Progenitor cell of endocrine pancreas (in vitro differentiated cells): Measurements from ENCODE around the gene CTNNA2. TPM values are rescaled to one million over a fixed set of nuclear protein-coding genes. Genes with fewer than 3 reads are reported as not detected.

Experiments
- DNase-seq: peaks from one replicate; pipeline ENCODE4 v3.0.0; 2021; ENCODE audit warnings: low spot score; ENCODE audit not compliant: unreplicated experiment
- H3K27ac Mint-ChIP-seq: 2 replicates; pipeline ENCODE4 v1.8.0; 2021; ENCODE audit warnings: mild to moderate bottlenecking, moderate library complexity, mixed read lengths
- H3K27me3 Mint-ChIP-seq: 2 replicates; pipeline ENCODE4 v1.8.0; 2021; ENCODE audit warnings: mixed read lengths
- H3K36me3 Mint-ChIP-seq: 2 replicates; pipeline ENCODE4 v1.8.0; 2022; ENCODE audit warnings: mixed read lengths; ENCODE audit not compliant: insufficient read depth
- H3K4me1 Mint-ChIP-seq: 2 replicates; pipeline ENCODE4 v1.8.0; 2021; ENCODE audit warnings: low read depth, mixed read lengths
- H3K4me3 Mint-ChIP-seq: 2 replicates; pipeline ENCODE4 v1.8.0; 2021; ENCODE audit warnings: low read depth, mild to moderate bottlenecking, moderate library complexity, mixed read lengths
- H3K9me3 Mint-ChIP-seq: 2 replicates; pipeline ENCODE4 v1.8.0; 2021; ENCODE audit warnings: low read depth, mixed read lengths
- CTCF ChIP-seq: fragments of 200-600 bp; sonication (generic); IDR thresholded peaks from one replicate; pipeline ENCODE4 v1.5.0; 2021; ENCODE audit warnings: antibody characterized with exemption, mild to moderate bottlenecking; ENCODE audit not compliant: unreplicated experiment
- total RNA-seq: library from RNA; stranded (reverse); gene quantifications from 2 replicates; pipeline ENCODE4 v1.2.1, GENCODE V29; 2021

The CTNNA2 gene
- total RNA-seq, 1 donor from 2014 or later, result 10.2 TPM

GRCh38 chr2:79591281-79591680, 78.4 kb downstream of the CTNNA2 start:
- no peak for DNase-seq
- no peaks in the 10 kb centered on the region for H3K4me1 Mint-ChIP-seq
- no peak overlapping the region for H3K27ac Mint-ChIP-seq
- no peak overlapping the region for H3K4me3 Mint-ChIP-seq
- no peaks in the 10 kb centered on the region for H3K9me3 Mint-ChIP-seq
- H3K36me3 Mint-ChIP-seq, result no peaks in the 10 kb centered on the region
- no peaks in the 10 kb centered on the region for H3K27me3 Mint-ChIP-seq
- no peak for TF ChIP-seq CTCF

GRCh38 chr2:79593237-79593867, 80.5 kb downstream of the CTNNA2 start:
- Mint-ChIP-seq H3K27me3 (no peaks in the 10 kb centered on the region), H3K36me3 (no peaks in the 10 kb centered on the region), H3K4me1 (no peaks in the 10 kb centered on the region), H3K27ac (no peak overlapping the region), H3K4me3 (no peak overlapping the region), H3K9me3 (no peaks in the 10 kb centered on the region)
- DNase-seq, result no peak
- no peak for TF ChIP-seq CTCF

DNA sequence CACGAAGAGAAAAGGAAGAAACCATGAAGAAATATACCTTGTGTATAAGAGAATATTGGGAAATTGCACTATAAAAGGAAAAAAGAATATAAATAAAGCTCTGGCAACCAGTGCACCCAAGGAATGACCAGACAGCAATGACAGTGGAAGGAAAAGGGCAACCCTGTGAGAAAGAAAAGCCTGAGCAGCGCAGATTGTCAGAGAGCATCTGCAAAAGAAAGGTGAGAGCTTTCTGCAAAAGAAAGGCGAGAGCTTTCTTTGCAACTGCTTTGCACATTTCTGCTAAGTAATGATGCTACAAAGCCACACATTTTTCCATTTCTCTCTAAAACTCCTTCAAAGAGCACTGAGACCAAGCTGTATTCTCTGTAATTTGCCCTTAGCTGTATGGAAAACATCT, 83.6 kb downstream of the CTNNA2 start:
- no peak for DNase-seq

GRCh38 chr2:79604748-79605147, 91.9 kb downstream of the CTNNA2 start:
- no peak for DNase-seq
- TF ChIP-seq CTCF, result no peak
- H3K36me3 Mint-ChIP-seq, result no peaks in the 10 kb centered on the region
- no peak overlapping the region for H3K27ac Mint-ChIP-seq
- H3K4me3 Mint-ChIP-seq, result no peak overlapping the region
- H3K27me3 Mint-ChIP-seq, result no peaks in the 10 kb centered on the region
- no peaks in the 10 kb centered on the region for H3K9me3 Mint-ChIP-seq
- no peaks in the 10 kb centered on the region for H3K4me1 Mint-ChIP-seq

More for the DNA sequence above, 83.6 kb downstream of the CTNNA2 start:
- no peak overlapping the region for H3K4me3 Mint-ChIP-seq
- H3K9me3 Mint-ChIP-seq, result peaks cover 2% of the 10 kb centered on the region
- no peak for TF ChIP-seq CTCF
- H3K27ac Mint-ChIP-seq, result no peak overlapping the region
- H3K4me1 Mint-ChIP-seq, result no peaks in the 10 kb centered on the region
- H3K36me3 Mint-ChIP-seq, result no peaks in the 10 kb centered on the region
- no peaks in the 10 kb centered on the region for H3K27me3 Mint-ChIP-seq

DNA sequence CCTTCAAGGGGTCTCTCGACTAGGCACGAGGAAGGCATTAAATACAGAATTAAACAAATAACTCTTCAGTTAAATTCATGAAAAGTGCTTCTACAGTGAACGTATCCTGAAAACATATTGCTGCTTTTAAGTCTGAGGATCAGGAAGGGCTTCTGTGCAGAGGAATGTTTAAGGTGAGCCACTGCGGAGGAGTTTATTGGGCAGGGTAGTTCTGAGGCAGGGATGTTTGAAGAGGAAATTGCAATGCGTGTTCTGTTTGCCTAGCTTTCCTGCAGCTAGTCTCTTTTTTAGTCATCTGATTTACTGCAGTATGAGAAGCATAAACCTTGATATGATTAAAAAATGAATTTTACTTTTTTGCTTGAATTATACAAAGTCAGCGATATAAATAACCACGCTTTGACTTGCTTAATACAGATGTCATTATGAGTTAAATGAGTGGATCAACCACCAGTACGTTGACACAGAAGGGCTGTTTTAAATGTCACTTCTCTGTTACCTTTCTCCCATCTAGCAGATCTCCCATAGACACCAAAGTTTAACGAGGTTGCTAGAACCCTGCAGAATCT, 98.7 kb downstream of the CTNNA2 start:
- Mint-ChIP-seq H3K27me3 (no peaks in the 10 kb centered on the region), H3K4me1 (no peaks in the 10 kb centered on the region), H3K9me3 (no peaks in the 10 kb centered on the region), H3K4me3 (no peak overlapping the region), H3K27ac (no peak overlapping the region), H3K36me3 (no peaks in the 10 kb centered on the region)
- DNase-seq, result no peak
- TF ChIP-seq CTCF, result no peak
